Adrenal gland (tissue), 12 donors: ENCODE data around the gene BORCS6. TPM values are rescaled to one million over a fixed set of nuclear protein-coding genes. Genes with fewer than 3 reads are reported as not detected.

Experiments used
- DNase-seq, 7 donors: peaks; one replicate each; pipeline ENCODE4 v3.0.0-alpha.2; 2019 to 2020
- H3K27ac ChIP-seq, 5 donors: fragments of 200-600 bp; sonication (generic) in 4 of 5; 1 replicate in 3 of 5; 2 replicates in 2 of 5; pipeline versions ENCODE4 v1.5.1 to v1.8.0; 2016 to 2020; ENCODE audit warnings: mild to moderate bottlenecking in 1 of 5
- H3K27me3 ChIP-seq: fragments of 200-600 bp; 2 replicates; pipeline ENCODE4 v1.8.0; 2021
- H3K36me3 ChIP-seq, 2 donors: fragments of 200-600 bp; replicated peaks in 1 of 2; 1 replicate in 1 of 2; 2 replicates in 1 of 2; pipeline versions ENCODE4 v1.5.1 to v1.8.0; 2018 to 2022
- H3K4me1 ChIP-seq, 2 donors: fragments of 200-600 bp; replicated peaks in 1 of 2; 1 replicate in 1 of 2; 2 replicates in 1 of 2; pipeline versions ENCODE4 v1.5.1 to v1.8.0; 2018 to 2021
- H3K4me3 ChIP-seq, 4 donors: fragments of 200-600 bp; sonication (generic) in 3 of 4; one replicate each; pipeline ENCODE4 v1.5.1; 2016 to 2018
- H3K9me3 ChIP-seq, 3 donors: fragments of 200-600 bp; sonication (generic) in 1 of 3; replicated peaks in 1 of 3; 1 replicate in 2 of 3; 2 replicates in 1 of 3; pipeline versions ENCODE4 v1.5.1 to v1.8.0; 2016 to 2021
- POLR2A ChIP-seq, 2 donors: fragments of 450-650 bp; IDR thresholded peaks; one replicate each; pipeline ENCODE4 v1.6.1; 2017; ENCODE audit warnings: antibody characterized with exemption in 2 of 2, mild to moderate bottlenecking in 2 of 2, moderate library complexity in 1 of 2
- WGBS, 4 donors: extraction: QIAGEN DNeasy Blood & Tissue Kit in 2 of 4; methylation state at CpG; one replicate each; pipeline versions ENCODE4 v1.1.5 to v1.1.7; 2013 to 2017; 5-methylcytosine and 5-hydroxymethylcytosine counted together
- intact Hi-C, 2 donors: fragments of 100-400 bp; cut with DNase I; formaldehyde crosslinking; loops; one replicate each; pipeline versions ENCODE4 v1.14.1 to v1.15.0; 2022 to 2023
- microRNA counts, 2 donors: library from miRNA; unstranded; fragments of <30 nt; microRNA quantifications; one replicate each; lab custom pipeline; 2016
- microRNA-seq, 3 donors: library from miRNA; unstranded; fragments of <30 nt; microRNA quantifications; one replicate each; pipeline ENCODE4, GENCODE V29; 2017 to 2020
- polyA plus RNA-seq, 3 donors: library from polyadenylated mRNA; stranded (reverse); fragments of 200-250 nt in 2 of 3; fragments of 350-450 nt in 1 of 3; fragmentation: Illumina TruSeq in 1 of 3; extraction: RNeasy Lipid Tissue Mini Kit (QIAGEN cat#74804) in 1 of 3; gene quantifications; one replicate each; pipeline ENCODE4 v1.2.3, GENCODE V29; 2013 to 2014
- total RNA-seq, 9 donors: library from RNA; depleted of rRNA in 4 of 9; stranded (reverse); fragments of >200 nt in 4 of 9; fragments of 120-200 nt in 1 of 9; fragmentation: NEBNext Ultra II Directional in 1 of 9; extraction: Animal tissue kit (Norgen Biotek cat#: 25700) in 1 of 9; gene quantifications; one replicate each; pipeline versions ENCODE4 v1.1.0 to v1.2.4, GENCODE V29; 2013 to 2023
- TF ChIP-seq, protein P1 (sequence below), 6 experiments: fragments of 450-650 bp in 4 of 6; fragments of 200-600 bp in 2 of 6; sonication (generic) in 1 of 6; IDR thresholded peaks; 1 replicate in 5 of 6; 2 replicates in 1 of 6; pipeline versions ENCODE4 v1.5.1 to v1.8.0; 2016 to 2021; ENCODE audit warnings: antibody characterized with exemption in 6 of 6, mild to moderate bottlenecking in 2 of 6, moderate library complexity in 1 of 6
- donor health status: healthy with polysubstance abuse.
- donor health status: Bipolar disorder and iron deficiency.
- donor health status: DM: yes; HTN: yes; CAD: no.
- donor health status: DM: no; HTN: no; CAD: no.
- donor health status: DM: no; HTN: no; CAD: no.
- donor health status: DM: yes; HTN: yes; CAD: no.

BORCS6 gene
- total and polyA plus RNA-seq, 12 donors = 3.3 to 29.7 (median 12.3) TPM

DNA sequence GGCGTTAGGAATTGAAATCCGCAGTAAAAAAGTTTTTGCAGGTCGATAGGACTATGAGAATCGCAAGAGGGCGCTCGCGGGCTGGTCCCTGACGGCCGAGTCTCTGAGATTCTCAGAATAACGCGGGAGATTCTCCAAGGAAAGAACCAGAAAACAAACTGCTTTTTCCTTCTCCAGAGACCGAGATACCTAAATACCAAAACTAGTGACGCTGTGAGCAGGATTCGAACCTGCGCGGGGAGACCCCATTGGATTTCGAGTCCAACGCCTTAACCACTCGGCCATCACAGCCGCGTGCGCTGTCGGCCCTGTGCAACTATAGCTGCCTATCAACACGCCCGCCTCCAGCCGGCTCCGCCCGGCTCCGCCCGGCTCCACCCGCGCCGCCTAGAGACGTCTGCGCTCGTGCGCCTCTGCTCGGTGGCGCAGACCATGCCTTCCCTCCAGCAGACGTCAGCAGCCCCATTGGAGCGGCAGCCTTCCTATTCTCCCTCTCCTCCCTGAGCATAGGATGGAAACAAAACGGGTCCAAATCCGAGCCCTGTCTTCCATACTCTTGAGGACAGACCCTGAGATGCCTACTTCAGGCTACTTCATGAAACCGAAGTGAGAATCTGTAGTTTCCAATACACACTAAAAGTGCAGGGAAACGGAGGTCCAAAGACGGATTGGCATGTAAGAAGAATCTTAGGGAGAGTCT, 51.2 kb downstream of the BORCS6 start:
- Histone ChIP-seq H3K36me3 (peaks cover 0 to 46% of the 10 kb centered on the region in 2 donors), H3K4me3 (no peak overlapping the region), H3K4me1 (peaks cover 0 to 14% of the 10 kb centered on the region in 2 donors), H3K27me3 (no peaks in the 10 kb centered on the region), H3K27ac (peak overlapping the region; percentile 60 to 90 (median 81)), H3K9me3 (no peaks in the 10 kb centered on the region)
- WGBS, 4 donors = 1 to 2% (median 2%) methylated on average over 22 to 46 of the region's 46 CpGs
- TF ChIP-seq POLR2A (IDR thresholded peaks at IDR 0.05) = peak; percentile 48 to 70
- TF ChIP-seq, protein P1, sequence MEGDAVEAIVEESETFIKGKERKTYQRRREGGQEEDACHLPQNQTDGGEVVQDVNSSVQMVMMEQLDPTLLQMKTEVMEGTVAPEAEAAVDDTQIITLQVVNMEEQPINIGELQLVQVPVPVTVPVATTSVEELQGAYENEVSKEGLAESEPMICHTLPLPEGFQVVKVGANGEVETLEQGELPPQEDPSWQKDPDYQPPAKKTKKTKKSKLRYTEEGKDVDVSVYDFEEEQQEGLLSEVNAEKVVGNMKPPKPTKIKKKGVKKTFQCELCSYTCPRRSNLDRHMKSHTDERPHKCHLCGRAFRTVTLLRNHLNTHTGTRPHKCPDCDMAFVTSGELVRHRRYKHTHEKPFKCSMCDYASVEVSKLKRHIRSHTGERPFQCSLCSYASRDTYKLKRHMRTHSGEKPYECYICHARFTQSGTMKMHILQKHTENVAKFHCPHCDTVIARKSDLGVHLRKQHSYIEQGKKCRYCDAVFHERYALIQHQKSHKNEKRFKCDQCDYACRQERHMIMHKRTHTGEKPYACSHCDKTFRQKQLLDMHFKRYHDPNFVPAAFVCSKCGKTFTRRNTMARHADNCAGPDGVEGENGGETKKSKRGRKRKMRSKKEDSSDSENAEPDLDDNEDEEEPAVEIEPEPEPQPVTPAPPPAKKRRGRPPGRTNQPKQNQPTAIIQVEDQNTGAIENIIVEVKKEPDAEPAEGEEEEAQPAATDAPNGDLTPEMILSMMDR (IDR thresholded peaks at IDR 0.05) = peak; percentile 81 to 98 (median 92)
- intact Hi-C loops = no loop called here
- peak; percentile 93 to 99 (median 96) for DNase-seq

DNA sequence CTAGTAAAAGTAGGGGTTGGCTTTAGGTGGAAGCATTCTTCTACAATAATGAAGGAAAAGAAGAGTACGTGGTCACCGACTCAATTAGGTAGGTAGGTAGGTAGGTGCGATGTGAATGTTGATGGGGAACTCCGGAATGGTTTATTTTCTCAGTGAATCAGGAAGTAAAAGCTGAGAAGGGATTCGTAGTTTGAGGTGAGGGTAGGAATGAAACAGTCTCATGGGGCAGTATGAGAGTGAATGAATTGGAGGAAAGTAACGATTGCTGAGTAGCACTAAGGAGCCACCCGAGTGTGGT, 51.7 kb downstream of the BORCS6 start:
- WGBS, 4 donors = 12 to 15% (median 14%) methylated on average over 7 of the region's 7 CpGs
- H3K27ac ChIP-seq = peak overlapping the region in 4 of 5 donors; percentile 18 to 90 (median 82)
- no peaks in the 10 kb centered on the region for H3K27me3 ChIP-seq
- TF ChIP-seq, protein P1 (IDR thresholded peaks at IDR 0.05) = no peak
- no peak for TF ChIP-seq POLR2A (IDR thresholded peaks at IDR 0.05)
- intact Hi-C loops = no loop called here
- H3K9me3 ChIP-seq = no peaks in the 10 kb centered on the region
- peaks cover 0 to 41% of the 10 kb centered on the region in 2 donors for H3K36me3 ChIP-seq
- H3K4me3 ChIP-seq = no peak overlapping the region
- H3K4me1 ChIP-seq = peaks cover 0 to 14% of the 10 kb centered on the region in 2 donors
- no peak for DNase-seq

MicroRNAs encoded within 50 kb of the gene (microRNA counts, 767-probe panel; counts per million panel counts)
- microRNA hsa-miR-4521 (lab: Ali Mortazavi, UCI) = 0 counts per million in 2 donors

Small RNA genes lying within 50 kb of the gene (microRNA-seq; reads per million reads assigned to microRNA genes)
- gene MIR4521 = 2.7 to 40.2 (median 2.8) reads per million in 3 donors
- gene MIR6883 = 0 to 2.0 (median 0.45) reads per million in 3 donors

Other genes with a start within 250 kb of the BORCS6 start
- not detected for gene GUCY2D, start 187.6 kb downstream of the BORCS6 start, total RNA-seq
- not detected for gene GUCY2D, start 187.6 kb downstream of the BORCS6 start, polyA plus RNA-seq
- 1 to 10 TPM in 8 of 9 donors, not detected in 1; 2.0 to 9.8 (median 4.6) TPM for gene ALOX15B, start 151.1 kb downstream of the BORCS6 start, total RNA-seq
- gene ALOX15B, start 151.1 kb downstream of the BORCS6 start, polyA plus RNA-seq = 1 to 10 TPM; 1.1 to 5.8 (median 2.0) TPM
- gene ALOX12B, start 102.5 kb downstream of the BORCS6 start, total RNA-seq = not detected
- gene ALOX12B, start 102.5 kb downstream of the BORCS6 start, polyA plus RNA-seq = not detected
- gene ALOXE3, start 71.7 kb downstream of the BORCS6 start, total RNA-seq = not detected
- gene ALOXE3, start 71.7 kb downstream of the BORCS6 start, polyA plus RNA-seq = not detected
- gene HES7, start 66.1 kb downstream of the BORCS6 start, total RNA-seq = under 1 TPM in 3 of 9 donors, not detected in 6; 0.06 to 0.34 (median 0.29) TPM
- 1 to 10 TPM in 1 of 3 donors, under 1 TPM in 1, not detected in 1; 0.32 to 1.0 TPM for gene HES7, start 66.1 kb downstream of the BORCS6 start, polyA plus RNA-seq
- gene PER1, start 37.8 kb downstream of the BORCS6 start, total RNA-seq = 100 to 1,000 TPM in 5 of 9 donors, 10 to 100 TPM in 3, 1 to 10 TPM in 1; 9.9 to 295 (median 108) TPM
- 100 to 1,000 TPM in 2 of 3 donors, 10 to 100 TPM in 1; 12.4 to 360 (median 161) TPM for gene PER1, start 37.8 kb downstream of the BORCS6 start, polyA plus RNA-seq
- gene VAMP2, start 27.2 kb downstream of the BORCS6 start, total RNA-seq = 100 to 1,000 TPM in 2 of 9 donors, 10 to 100 TPM in 7; 18.8 to 139 (median 39.1) TPM
- gene VAMP2, start 27.2 kb downstream of the BORCS6 start, polyA plus RNA-seq = 100 to 1,000 TPM in 1 of 3 donors, 10 to 100 TPM in 2; 65.8 to 206 (median 81.2) TPM
- gene TMEM107, start 13.8 kb downstream of the BORCS6 start, total RNA-seq = 10 to 100 TPM in 8 of 9 donors, 1 to 10 TPM in 1; 6.2 to 33.6 (median 20.8) TPM
- gene TMEM107, start 13.8 kb downstream of the BORCS6 start, polyA plus RNA-seq = 10 to 100 TPM in 2 of 3 donors, 1 to 10 TPM in 1; 8.3 to 14.0 (median 11.9) TPM
- gene AURKB, start 20.4 kb upstream of the BORCS6 start, total RNA-seq = 10 to 100 TPM in 1 of 9 donors, 1 to 10 TPM in 8; 1.6 to 14.3 (median 2.2) TPM
- 1 to 10 TPM; 2.0 to 2.2 (median 2.2) TPM for gene AURKB, start 20.4 kb upstream of the BORCS6 start, polyA plus RNA-seq
- gene CTC1, start 57.9 kb upstream of the BORCS6 start, total RNA-seq = 10 to 100 TPM in 8 of 9 donors, 1 to 10 TPM in 1; 4.1 to 46.2 (median 21.9) TPM
- gene CTC1, start 57.9 kb upstream of the BORCS6 start, polyA plus RNA-seq = 10 to 100 TPM; 17.6 to 48.6 (median 18.7) TPM
- gene PFAS, start 59.1 kb upstream of the BORCS6 start, total RNA-seq = 10 to 100 TPM in 8 of 9 donors, 1 to 10 TPM in 1; 9.7 to 53.6 (median 23.8) TPM
- 10 to 100 TPM; 15.6 to 28.6 (median 18.0) TPM for gene PFAS, start 59.1 kb upstream of the BORCS6 start, polyA plus RNA-seq
- gene RANGRF, start 98.5 kb upstream of the BORCS6 start, total RNA-seq = 10 to 100 TPM; 18.8 to 30.2 (median 25.1) TPM
- gene RANGRF, start 98.5 kb upstream of the BORCS6 start, polyA plus RNA-seq = 10 to 100 TPM; 24.5 to 46.9 (median 41.4) TPM
- gene SLC25A35, start 105.2 kb upstream of the BORCS6 start, total RNA-seq = 10 to 100 TPM in 1 of 9 donors, 1 to 10 TPM in 8; 1.6 to 12.6 (median 3.4) TPM
- 10 to 100 TPM in 2 of 3 donors, 1 to 10 TPM in 1; 7.4 to 22.8 (median 12.2) TPM for gene SLC25A35, start 105.2 kb upstream of the BORCS6 start, polyA plus RNA-seq
- 10 to 100 TPM in 4 of 9 donors, 1 to 10 TPM in 5; 1.8 to 14.4 (median 8.5) TPM for gene ARHGEF15, start 120.1 kb upstream of the BORCS6 start, total RNA-seq
- gene ARHGEF15, start 120.1 kb upstream of the BORCS6 start, polyA plus RNA-seq = 10 to 100 TPM in 2 of 3 donors, 1 to 10 TPM in 1; 4.8 to 68.0 (median 15.9) TPM
- gene ODF4, start 149.7 kb upstream of the BORCS6 start, total RNA-seq = not detected
- gene ODF4, start 149.7 kb upstream of the BORCS6 start, polyA plus RNA-seq = not detected
- gene RPL26, start 193.0 kb upstream of the BORCS6 start, total RNA-seq = 1,000 to 10,000 TPM; 1,250 to 3,973 (median 2,001) TPM
- gene RPL26, start 193.0 kb upstream of the BORCS6 start, polyA plus RNA-seq = 1,000 to 10,000 TPM; 1,826 to 2,993 (median 1,941) TPM
- not detected for gene RNF222, start 207.6 kb upstream of the BORCS6 start, total RNA-seq
- gene RNF222, start 207.6 kb upstream of the BORCS6 start, polyA plus RNA-seq = not detected
- 100 to 1,000 TPM in 1 of 9 donors, 10 to 100 TPM in 8; 21.9 to 265 (median 47.4) TPM for gene NDEL1, start 245.7 kb upstream of the BORCS6 start, total RNA-seq
- gene NDEL1, start 245.7 kb upstream of the BORCS6 start, polyA plus RNA-seq = 100 to 1,000 TPM in 1 of 3 donors, 10 to 100 TPM in 2; 27.0 to 108 (median 29.4) TPM